MCF 10A (cell line): ENCODE measurements around the gene UBL3. TPM values are rescaled to one million over a fixed set of nuclear protein-coding genes. Genes with fewer than 3 reads are reported as not detected.

Source experiments
- BruUV-seq: library from RNA; stranded (reverse); fragments of 400-500 nt; replicated peaks from 2 replicates; lab custom pipeline; 2021; lab: Mats Ljungman, UMichigan
- CTCF ChIA-PET: fragments of 300-600 bp; sonication (Branson Sonifier 250); formaldehyde crosslinking; extraction: SDS; loops from one replicate; lab custom pipeline; 2021; ENCODE audit warnings: antibody characterized with exemption, inconsistent platforms; lab: Yijun Ruan, JAX
- POLR2A ChIA-PET: fragments of 300-600, 350-650 bp; sonication (Branson Sonifier 250); formaldehyde crosslinking; extraction: SDS; loops from one replicate; lab custom pipeline; 2020; ENCODE audit warnings: antibody characterized with exemption, inconsistent platforms; lab: Yijun Ruan, JAX
- DNase-seq: peaks from one replicate; pipeline ENCODE4 v3.0.0-alpha.2; 2018; ENCODE audit not compliant: unreplicated experiment
- H3K27ac Mint-ChIP-seq: one replicate; pipeline ENCODE4 v1.8.0; 2022; ENCODE audit warnings: mild to moderate bottlenecking, low read depth, mixed read lengths; ENCODE audit not compliant: unreplicated experiment
- H3K27me3 Mint-ChIP-seq: one replicate; pipeline ENCODE4 v1.8.0; 2022; ENCODE audit warnings: mixed read lengths; ENCODE audit not compliant: insufficient read depth, unreplicated experiment
- H3K36me3 Mint-ChIP-seq: one replicate; pipeline ENCODE4 v1.8.0; 2022; ENCODE audit warnings: mild to moderate bottlenecking, moderate library complexity, mixed read lengths; ENCODE audit not compliant: insufficient read depth, unreplicated experiment
- H3K4me1 Mint-ChIP-seq: one replicate; pipeline ENCODE4 v1.8.0; 2022; ENCODE audit warnings: mixed read lengths; ENCODE audit not compliant: insufficient read depth, unreplicated experiment
- H3K4me3 Mint-ChIP-seq: one replicate; pipeline ENCODE4 v1.8.0; 2022; ENCODE audit warnings: mild to moderate bottlenecking, moderate library complexity, mixed read lengths; ENCODE audit not compliant: unreplicated experiment
- H3K9me3 Mint-ChIP-seq: one replicate; pipeline ENCODE4 v1.8.0; 2022; ENCODE audit warnings: mixed read lengths; ENCODE audit not compliant: unreplicated experiment
- intact Hi-C: fragments of 100-400 bp; cut with micrococcal nuclease; formaldehyde crosslinking; loops from 2 replicates; pipeline ENCODE4 v1.14.1; 2022
- total RNA-seq: library from RNA; stranded (reverse); gene quantifications from 2 replicates; pipeline ENCODE4 v1.2.3, GENCODE V29; 2022
- TF ChIP-seq, protein P1 (sequence below): fragments of 200-600 bp; IDR thresholded peaks from one replicate; pipeline ENCODE4 v1.8.0; 2022; ENCODE audit warnings: antibody characterized with exemption, mild to moderate bottlenecking; ENCODE audit not compliant: unreplicated experiment

Gene UBL3
- total RNA-seq, 1 experiment from 2014 or later = 18.2 TPM

DNA sequence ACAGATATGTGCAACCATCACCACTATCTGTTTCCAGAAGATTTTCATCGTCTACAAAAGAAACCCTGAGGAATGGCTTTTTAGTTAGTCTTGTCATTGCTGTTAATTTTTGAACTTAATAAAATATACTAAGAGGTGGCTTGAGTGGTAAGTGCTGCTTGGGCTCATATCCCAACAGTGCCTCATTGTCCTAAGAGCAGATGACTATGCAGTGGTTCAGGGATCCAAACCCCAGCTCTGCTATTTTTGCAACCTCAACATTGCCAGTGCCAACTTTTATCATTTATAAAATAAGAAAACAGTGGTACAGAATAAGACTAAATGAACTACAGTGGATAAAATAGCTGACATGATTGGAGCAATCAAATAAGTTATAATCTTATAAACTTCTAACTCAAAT, 131.7 kb downstream of the UBL3 start:
- no TSS peak for BruUV-seq
- H3K27me3 Mint-ChIP-seq = peaks cover 25% of the 10 kb centered on the region
- H3K36me3 Mint-ChIP-seq = no peaks in the 10 kb centered on the region
- ChIA-PET CTCF (interaction anchor here (1.6 kb wide), 1 partner anchor 11 kb away, joined by 6 read pairs; no protein-coding TSS in a partner anchor), POLR2A (no interaction called here)
- no peak for DNase-seq
- H3K4me1 Mint-ChIP-seq = no peaks in the 10 kb centered on the region
- intact Hi-C loops = no loop called here
- H3K27ac Mint-ChIP-seq = no peak overlapping the region
- H3K9me3 Mint-ChIP-seq = no peaks in the 10 kb centered on the region
- TF ChIP-seq, protein P1, sequence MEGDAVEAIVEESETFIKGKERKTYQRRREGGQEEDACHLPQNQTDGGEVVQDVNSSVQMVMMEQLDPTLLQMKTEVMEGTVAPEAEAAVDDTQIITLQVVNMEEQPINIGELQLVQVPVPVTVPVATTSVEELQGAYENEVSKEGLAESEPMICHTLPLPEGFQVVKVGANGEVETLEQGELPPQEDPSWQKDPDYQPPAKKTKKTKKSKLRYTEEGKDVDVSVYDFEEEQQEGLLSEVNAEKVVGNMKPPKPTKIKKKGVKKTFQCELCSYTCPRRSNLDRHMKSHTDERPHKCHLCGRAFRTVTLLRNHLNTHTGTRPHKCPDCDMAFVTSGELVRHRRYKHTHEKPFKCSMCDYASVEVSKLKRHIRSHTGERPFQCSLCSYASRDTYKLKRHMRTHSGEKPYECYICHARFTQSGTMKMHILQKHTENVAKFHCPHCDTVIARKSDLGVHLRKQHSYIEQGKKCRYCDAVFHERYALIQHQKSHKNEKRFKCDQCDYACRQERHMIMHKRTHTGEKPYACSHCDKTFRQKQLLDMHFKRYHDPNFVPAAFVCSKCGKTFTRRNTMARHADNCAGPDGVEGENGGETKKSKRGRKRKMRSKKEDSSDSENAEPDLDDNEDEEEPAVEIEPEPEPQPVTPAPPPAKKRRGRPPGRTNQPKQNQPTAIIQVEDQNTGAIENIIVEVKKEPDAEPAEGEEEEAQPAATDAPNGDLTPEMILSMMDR = no peak
- H3K4me3 Mint-ChIP-seq = no peak overlapping the region

DNA sequence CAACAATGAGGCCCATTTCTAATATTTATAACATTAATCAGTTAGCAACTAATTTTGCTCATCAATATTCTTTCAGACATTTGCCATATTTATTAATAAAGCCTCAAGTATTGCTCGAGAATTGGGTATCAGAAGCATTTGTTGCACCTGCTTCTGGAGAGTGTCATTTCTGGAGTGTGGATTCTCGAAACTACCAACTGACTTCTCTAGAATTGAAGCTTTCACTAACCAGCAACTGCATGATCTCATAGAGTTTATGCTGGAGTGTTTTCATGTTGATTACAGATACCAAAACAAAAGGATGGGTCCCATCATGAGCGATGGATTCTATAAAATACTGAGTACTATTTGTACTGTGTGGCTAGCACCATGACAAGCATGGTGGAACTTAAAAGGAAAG, 133.9 kb downstream of the UBL3 start:
- TF ChIP-seq, protein P1 = no peak
- H3K4me1 Mint-ChIP-seq = no peaks in the 10 kb centered on the region
- H3K27me3 Mint-ChIP-seq = peaks cover 28% of the 10 kb centered on the region
- intact Hi-C loops = no loop called here
- H3K4me3 Mint-ChIP-seq = no peak overlapping the region
- DNase-seq = no peak
- H3K27ac Mint-ChIP-seq = no peak overlapping the region
- ChIA-PET POLR2A (no interaction called here), CTCF (interaction anchor here (0.6 to 1.0 kb wide), 2 partner anchors 43 to 208 kb away, joined by 3 read pairs; no protein-coding TSS in a partner anchor)
- no TSS peak for BruUV-seq
- H3K36me3 Mint-ChIP-seq = no peaks in the 10 kb centered on the region
- no peaks in the 10 kb centered on the region for H3K9me3 Mint-ChIP-seq
